IMR-90 (cell line): ENCODE results near the gene USP9Y.

Source experiments
- CTCF ChIP-seq: conservative IDR thresholded peaks from 2 replicates; pipeline ENCODE4 v1.5.1; 2012; ENCODE audit warnings: mild to moderate bottlenecking, low read depth, low read length, improper control_type of control experiment
- MAFK ChIP-seq: IDR thresholded peaks from 2 replicates; pipeline ENCODE4 v1.6.1; 2012; ENCODE audit warnings: low read depth, low read length, improper control_type of control experiment
- POLR2A ChIP-seq: IDR thresholded peaks from 2 replicates; pipeline ENCODE4 v1.6.1; 2012; ENCODE audit warnings: mild to moderate bottlenecking, low read depth, low read length

DNA sequence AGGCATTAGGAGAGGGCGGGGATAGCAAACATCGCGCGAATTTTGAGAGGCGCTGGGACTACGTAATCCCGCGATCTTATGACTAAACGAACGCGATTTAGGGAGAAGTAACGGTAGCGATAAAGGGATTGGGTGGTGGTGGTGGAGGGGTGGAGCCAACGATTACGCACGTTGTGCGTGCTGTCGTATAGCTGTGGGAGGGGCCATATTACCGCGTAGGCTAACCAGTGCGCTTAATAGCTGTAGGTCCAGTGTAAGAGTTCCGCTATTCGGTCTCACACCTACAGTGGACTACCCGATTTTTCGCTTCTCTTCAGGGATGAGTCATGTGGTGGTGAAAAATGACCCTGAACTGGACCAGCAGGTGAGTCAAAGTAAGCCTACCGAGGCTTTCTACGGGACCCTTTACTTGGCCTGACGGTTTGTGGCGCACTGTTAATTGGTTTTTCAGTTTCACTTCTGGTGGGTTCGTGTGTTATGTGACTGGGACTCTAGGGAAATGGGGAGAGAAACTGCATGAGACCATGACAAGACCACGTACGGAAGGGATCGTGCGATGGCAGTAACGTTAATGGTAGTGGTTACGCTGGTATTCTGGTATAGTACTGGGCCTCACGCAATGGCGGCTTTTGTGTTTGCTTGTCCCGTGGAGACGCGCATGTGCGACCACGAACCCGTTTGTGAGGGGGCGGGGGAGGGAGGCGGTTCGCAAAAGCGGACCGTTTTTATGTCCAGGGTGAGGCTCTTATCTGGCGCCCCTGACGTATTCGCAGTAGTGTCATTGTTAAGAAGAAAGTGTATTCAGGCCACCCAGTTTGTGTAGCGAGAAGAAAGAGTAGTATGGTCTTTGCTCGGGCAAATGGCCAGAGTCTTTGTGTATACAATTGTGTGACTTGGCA, 203.8 kb downstream of the USP9Y start, which contains the start of gene DDX3Y:
- TF ChIP-seq MAFK (no peak), CTCF (no peak), POLR2A (no peak)
